ENCODE measurements around the gene IMPG2. TPM values are rescaled to one million over a fixed set of nuclear protein-coding genes. Genes with fewer than 3 reads are reported as not detected.

Gene IMPG2
- total RNA-seq, 1 donor from 2014 or later = 0.05 TPM

DNA sequence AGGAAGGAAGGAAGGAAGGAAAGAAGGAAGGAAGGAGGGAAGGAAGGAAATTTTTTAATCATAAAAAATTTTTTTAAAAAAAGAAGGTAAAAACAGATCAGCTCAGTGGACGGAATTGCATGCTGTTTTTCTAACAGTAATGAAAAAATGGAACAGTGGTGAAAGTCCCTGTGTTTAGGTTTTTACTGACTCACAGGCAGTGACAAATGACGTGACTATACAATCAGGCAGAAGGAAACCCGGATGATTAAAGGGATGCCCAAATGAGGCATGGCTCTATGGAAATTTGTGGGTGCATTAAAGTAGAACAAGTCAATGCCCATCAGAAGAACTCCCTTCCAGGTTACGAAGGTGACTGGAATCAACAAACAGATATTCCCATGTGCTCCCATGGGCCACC lies 135.0 kb downstream of the IMPG2 start:
- intact Hi-C loops (cut with micrococcal nuclease) = no loop called here
- DNase-seq (ENCODE audit: low spot score) = no peak
- no peaks in the 10 kb centered on the region for H3K27me3 Mint-ChIP-seq (ENCODE audit: low read depth)
- H3K36me3 Mint-ChIP-seq (ENCODE audit: low read depth) = no peaks in the 10 kb centered on the region
- H3K4me3 Mint-ChIP-seq (ENCODE audit: low read depth) = no peak overlapping the region
- H3K4me1 Mint-ChIP-seq (ENCODE audit: low read depth) = no peaks in the 10 kb centered on the region
- no peaks in the 10 kb centered on the region for H3K9me3 Mint-ChIP-seq
- no peak overlapping the region for H3K27ac Mint-ChIP-seq

DNA sequence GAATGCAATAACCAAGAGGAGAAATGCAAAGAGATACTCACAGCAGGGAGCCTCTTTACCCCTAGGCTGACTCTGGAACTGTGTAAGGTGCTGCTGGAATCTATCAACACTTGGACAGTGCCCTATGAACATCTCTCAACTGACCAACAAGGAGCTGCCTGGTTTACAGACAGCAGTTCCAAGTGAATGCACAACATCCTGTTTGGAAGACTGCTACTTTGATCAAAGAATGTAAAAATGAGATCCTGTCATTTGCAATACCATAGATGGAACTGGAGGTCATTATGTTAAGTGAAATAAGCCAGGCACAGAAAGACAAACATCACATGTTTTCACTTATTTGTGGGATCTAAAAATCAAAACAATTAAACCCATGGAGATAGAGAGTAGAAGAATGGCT lies 136.3 kb downstream of the IMPG2 start:
- H3K4me3 Mint-ChIP-seq (ENCODE audit: low read depth) = no peak overlapping the region
- no peak overlapping the region for H3K27ac Mint-ChIP-seq
- H3K9me3 Mint-ChIP-seq = no peaks in the 10 kb centered on the region
- no peak for DNase-seq (ENCODE audit: low spot score)
- no peaks in the 10 kb centered on the region for H3K4me1 Mint-ChIP-seq (ENCODE audit: low read depth)
- no peaks in the 10 kb centered on the region for H3K27me3 Mint-ChIP-seq (ENCODE audit: low read depth)
- H3K36me3 Mint-ChIP-seq (ENCODE audit: low read depth) = no peaks in the 10 kb centered on the region
- intact Hi-C loops (cut with micrococcal nuclease) = no loop called here

DNA sequence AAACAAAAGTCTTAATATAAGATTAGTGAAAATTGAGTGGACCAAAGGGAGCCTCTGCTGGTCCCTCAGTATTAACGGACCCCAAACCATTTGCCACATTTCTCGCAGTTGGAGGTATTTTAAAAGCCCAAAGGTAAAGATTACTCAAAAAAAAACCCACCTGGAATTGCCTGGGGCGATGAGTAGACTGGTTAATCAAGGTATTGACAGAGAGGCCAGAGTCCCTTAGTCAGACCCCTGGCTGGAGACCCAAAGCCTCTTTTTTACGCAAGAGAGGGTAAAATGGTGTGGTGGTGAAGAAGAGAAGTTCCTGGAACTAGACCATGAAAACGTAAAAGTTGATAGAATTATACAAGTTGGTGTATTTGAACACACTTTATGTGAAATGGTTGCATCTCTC lies 137.2 kb downstream of the IMPG2 start:
- Mint-ChIP-seq H3K36me3 (ENCODE audit: low read depth) (no peaks in the 10 kb centered on the region), H3K27ac (no peak overlapping the region), H3K9me3 (no peaks in the 10 kb centered on the region), H3K4me3 (ENCODE audit: low read depth) (no peak overlapping the region), H3K27me3 (ENCODE audit: low read depth) (no peaks in the 10 kb centered on the region), H3K4me1 (ENCODE audit: low read depth) (no peaks in the 10 kb centered on the region)
- intact Hi-C loops (cut with micrococcal nuclease) = no loop called here
- no peak for DNase-seq (ENCODE audit: low spot score)

DNA sequence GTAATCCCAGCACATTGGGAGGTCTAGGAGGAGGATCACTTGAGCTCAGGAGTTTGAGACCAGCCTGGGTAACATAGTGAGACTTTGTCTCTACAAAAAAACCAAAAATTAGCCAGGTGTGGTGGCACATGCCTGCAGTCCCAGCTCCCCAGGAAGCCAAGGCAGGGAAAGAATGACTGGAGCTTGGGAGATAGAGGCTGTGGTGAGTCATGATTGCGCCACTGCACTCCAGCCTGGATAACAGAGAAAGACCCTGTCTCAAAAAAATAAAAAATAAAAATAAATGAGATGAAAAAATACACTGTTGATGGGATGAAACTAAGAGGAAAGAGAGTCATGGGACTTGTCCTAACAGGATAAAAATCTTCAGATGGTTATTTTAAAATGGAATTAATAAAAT lies 137.6 kb downstream of the IMPG2 start:
- intact Hi-C loops (cut with micrococcal nuclease) = no loop called here
- no peak overlapping the region for H3K27ac Mint-ChIP-seq
- no peak overlapping the region for H3K4me3 Mint-ChIP-seq (ENCODE audit: low read depth)
- no peaks in the 10 kb centered on the region for H3K36me3 Mint-ChIP-seq (ENCODE audit: low read depth)
- no peaks in the 10 kb centered on the region for H3K27me3 Mint-ChIP-seq (ENCODE audit: low read depth)
- no peaks in the 10 kb centered on the region for H3K4me1 Mint-ChIP-seq (ENCODE audit: low read depth)
- no peaks in the 10 kb centered on the region for H3K9me3 Mint-ChIP-seq
- no peak for DNase-seq (ENCODE audit: low spot score)

DNA sequence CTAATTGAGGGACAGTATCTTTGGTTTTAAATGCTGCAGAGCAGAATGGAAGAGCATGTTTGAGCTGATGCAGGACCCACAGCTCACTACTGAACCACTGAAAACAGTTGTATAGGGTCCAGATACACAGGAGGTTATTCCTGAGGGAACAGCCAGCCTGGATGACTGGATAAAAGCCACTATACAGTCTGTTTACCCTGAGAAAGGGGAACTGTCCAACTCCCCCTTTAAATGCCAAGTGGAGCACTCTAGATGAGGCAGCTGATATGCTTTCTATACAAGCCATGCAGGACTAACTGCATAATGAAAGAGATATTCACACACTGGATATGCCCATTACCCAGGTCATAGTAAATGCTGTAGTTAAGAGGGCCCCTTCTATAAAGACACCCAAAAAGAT lies 138.6 kb downstream of the IMPG2 start:
- Mint-ChIP-seq H3K27ac (no peak overlapping the region), H3K27me3 (ENCODE audit: low read depth) (no peaks in the 10 kb centered on the region), H3K4me1 (ENCODE audit: low read depth) (peaks cover 1% of the 10 kb centered on the region), H3K36me3 (ENCODE audit: low read depth) (no peaks in the 10 kb centered on the region), H3K9me3 (no peaks in the 10 kb centered on the region), H3K4me3 (ENCODE audit: low read depth) (no peak overlapping the region)
- no peak for DNase-seq (ENCODE audit: low spot score)
- intact Hi-C loops (cut with micrococcal nuclease) = no loop called here

DNA sequence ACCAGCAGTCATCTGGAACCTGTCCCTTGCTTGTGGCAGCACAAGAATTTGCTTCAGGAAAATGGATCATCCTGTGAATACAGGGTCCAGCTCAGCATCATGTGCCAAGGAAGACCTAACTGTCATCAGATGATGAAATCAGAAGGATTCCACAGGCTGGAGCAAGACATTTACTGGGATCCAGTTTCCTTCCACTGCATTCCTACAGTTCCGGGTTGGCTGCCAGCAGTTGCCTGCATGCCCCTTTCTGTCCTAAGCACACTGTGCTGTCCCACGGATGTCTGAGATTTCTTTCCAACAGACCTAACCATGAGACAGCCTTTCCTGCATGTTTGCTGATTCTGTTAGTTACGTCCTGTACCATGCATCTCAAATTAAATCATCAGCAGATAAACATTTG lies 140.7 kb downstream of the IMPG2 start:
- Mint-ChIP-seq H3K27ac (no peak overlapping the region), H3K27me3 (ENCODE audit: low read depth) (no peaks in the 10 kb centered on the region), H3K4me3 (ENCODE audit: low read depth) (no peak overlapping the region)

DNA sequence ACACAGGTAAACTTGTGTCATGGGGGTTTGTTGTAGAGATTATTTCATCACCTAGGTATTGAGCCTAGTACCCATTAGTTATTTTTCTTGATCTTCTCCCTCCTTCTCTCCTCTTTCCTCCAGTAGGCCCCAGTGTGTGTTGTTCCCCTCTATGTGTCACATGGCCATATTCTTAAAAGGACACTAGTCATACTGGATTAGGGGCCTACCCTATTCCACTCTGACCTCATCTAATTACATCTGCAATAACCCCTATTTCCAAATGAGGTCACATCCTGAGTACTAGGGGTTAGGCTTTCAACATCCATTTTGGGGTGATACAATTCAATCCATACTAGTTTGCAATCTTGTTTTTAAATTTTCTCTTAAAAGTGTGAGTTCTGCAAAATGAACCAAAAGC lies 142.8 kb downstream of the IMPG2 start:
- intact Hi-C loops (cut with micrococcal nuclease) = no loop called here
- Mint-ChIP-seq H3K27ac (peak overlapping the region; percentile 25), H3K4me1 (ENCODE audit: low read depth) (peaks cover 5% of the 10 kb centered on the region), H3K27me3 (ENCODE audit: low read depth) (no peaks in the 10 kb centered on the region), H3K4me3 (ENCODE audit: low read depth) (no peak overlapping the region), H3K9me3 (peaks cover 13% of the 10 kb centered on the region), H3K36me3 (ENCODE audit: low read depth) (peaks cover 4% of the 10 kb centered on the region)
- no peak for DNase-seq (ENCODE audit: low spot score)

More for the DNA sequence above, 140.7 kb downstream of the IMPG2 start:
- DNase-seq (ENCODE audit: low spot score) = no peak
- intact Hi-C loops (cut with micrococcal nuclease) = no loop called here
- Mint-ChIP-seq H3K4me1 (ENCODE audit: low read depth) (peaks cover 1% of the 10 kb centered on the region), H3K36me3 (ENCODE audit: low read depth) (no peaks in the 10 kb centered on the region), H3K9me3 (peaks cover 9% of the 10 kb centered on the region)

Other genes starting within 250 kb of the IMPG2 start
- gene SENP7, start 192.6 kb upstream of the IMPG2 start, total RNA-seq = 10.7 and 10.8 TPM in 2 replicates
- gene TRMT10C, start 241.3 kb upstream of the IMPG2 start, total RNA-seq = 47.1 and 54.0 TPM in 2 replicates

Measured in activated T-helper 2 cell treated with anti-CD3 and anti-CD28 coated beads, Interferon-gamma antibody, Interleukin-2, Interleukin-4, amounts not matched to agents 10 μg/mL and 5 μg/mL and 100 μg/mL, durations not matched to agents 14 hours and 24 hours and 36 hours (primary cell).